OCI-LY3 (cell line): ENCODE data around the gene FSCN2.

ENCODE experiments used
- CTCF ChIP-seq: fragments of 200-600, 300-600 bp; sonication (generic); IDR thresholded peaks from 2 replicates; pipeline ENCODE4 v1.5.1; 2014; ENCODE audit warnings: antibody characterized with exemption, low read length, low read depth
- EZH2phosphoT487 ChIP-seq: fragments of 200-600 bp; shearing (Covaris generic); IDR thresholded peaks from 2 replicates; pipeline ENCODE4 v1.6.1; 2018; ENCODE audit warnings: antibody characterized with exemption, mixed run types, low read depth

- no peak for TF ChIP-seq CTCF
- TF ChIP-seq EZH2phosphoT487 = no peak
Observed at GRCh38 chr17:81493198-81494038, 34.8 kb upstream of the FSCN2 start.
